Stimulated activated CD8-positive, alpha-beta memory T cell treated with anti-CD3 and anti-CD28 coated beads, Interleukin-7, amount 100 ng/mL, for 24 hours (primary cell): ENCODE measurements around the gene TRAPPC8.
"Not testable (repeated sequence)": the region's sequence is repeated elsewhere in the genome, so short reads cannot be mapped to it uniquely, and the experiment has no call there.

Source experiments
- DNase-seq: peaks from one replicate; pipeline ENCODE4 v3.0.0-alpha.2; 2020; ENCODE audit warnings: low read depth

TRAPPC8 gene

GRCh38 chr18:31857526-31858106, 85.3 kb downstream of the TRAPPC8 start:
- no peak for DNase-seq

GRCh38 chr18:31850844-31851243, 92.1 kb downstream of the TRAPPC8 start:
- no peak for DNase-seq

- no peak for DNase-seq
Observed at GRCh38 chr18:31840499-31840898, 102.4 kb downstream of the TRAPPC8 start.

- no peak for DNase-seq
Observed at GRCh38 chr18:31837879-31838278, 105.0 kb downstream of the TRAPPC8 start.

GRCh38 chr18:31835528-31836133, 107.3 kb downstream of the TRAPPC8 start:
- no peak for DNase-seq

- no peak for DNase-seq
Observed at GRCh38 chr18:31831903-31832302, 111.0 kb downstream of the TRAPPC8 start.

GRCh38 chr18:31830686-31831085, 112.2 kb downstream of the TRAPPC8 start:
- no peak for DNase-seq

- no peak for DNase-seq
Observed at GRCh38 chr18:31828613-31829012, 114.3 kb downstream of the TRAPPC8 start.

- not testable (repeated sequence) for DNase-seq
Observed at GRCh38 chr18:31826673-31827325, 116.1 kb downstream of the TRAPPC8 start.

GRCh38 chr18:31825772-31826171, 117.2 kb downstream of the TRAPPC8 start:
- DNase-seq: no peak

GRCh38 chr18:31821545-31822171, 121.3 kb downstream of the TRAPPC8 start:
- DNase-seq: no peak

GRCh38 chr18:31819925-31820229, 123.1 kb downstream of the TRAPPC8 start:
- DNase-seq: no peak

GRCh38 chr18:31819106-31819924, 123.6 kb downstream of the TRAPPC8 start:
- DNase-seq: no peak

- DNase-seq: no peak
Observed at GRCh38 chr18:31814132-31814531, 128.8 kb downstream of the TRAPPC8 start.

- DNase-seq: not testable (repeated sequence)
Observed at GRCh38 chr18:31810336-31811130, 132.4 kb downstream of the TRAPPC8 start.

- not testable (repeated sequence) for DNase-seq
Observed at GRCh38 chr18:31809049-31809448, 133.9 kb downstream of the TRAPPC8 start.

- DNase-seq: no peak
Observed at GRCh38 chr18:31801078-31801477, 141.8 kb downstream of the TRAPPC8 start.

- DNase-seq: not testable (repeated sequence)
Observed at GRCh38 chr18:31799257-31799656, 143.7 kb downstream of the TRAPPC8 start.

GRCh38 chr18:31798399-31798798, 144.5 kb downstream of the TRAPPC8 start:
- no peak for DNase-seq

- no peak for DNase-seq
Observed at GRCh38 chr18:31795747-31796146, 147.2 kb downstream of the TRAPPC8 start.

- DNase-seq: no peak
Observed at GRCh38 chr18:31793531-31793930, 149.4 kb downstream of the TRAPPC8 start.

- no peak for DNase-seq
Observed at GRCh38 chr18:31792580-31792911, 150.4 kb downstream of the TRAPPC8 start.
